Hepatic stellate cell (primary cell): Measurements from ENCODE around the gene UBAC1.
"Not testable (repeated sequence)": the region's sequence is repeated elsewhere in the genome, so short reads cannot be mapped to it uniquely, and the experiment has no call there.

Experiments
- DNase-seq: peaks from one replicate; pipeline ENCODE4 v3.0.0; 2011; ENCODE audit warnings: low spot score

Gene UBAC1

GRCh38 chr9:135978642-135979546, 17.7 kb upstream of the UBAC1 start:
- peak; percentile 47 for DNase-seq

DNA sequence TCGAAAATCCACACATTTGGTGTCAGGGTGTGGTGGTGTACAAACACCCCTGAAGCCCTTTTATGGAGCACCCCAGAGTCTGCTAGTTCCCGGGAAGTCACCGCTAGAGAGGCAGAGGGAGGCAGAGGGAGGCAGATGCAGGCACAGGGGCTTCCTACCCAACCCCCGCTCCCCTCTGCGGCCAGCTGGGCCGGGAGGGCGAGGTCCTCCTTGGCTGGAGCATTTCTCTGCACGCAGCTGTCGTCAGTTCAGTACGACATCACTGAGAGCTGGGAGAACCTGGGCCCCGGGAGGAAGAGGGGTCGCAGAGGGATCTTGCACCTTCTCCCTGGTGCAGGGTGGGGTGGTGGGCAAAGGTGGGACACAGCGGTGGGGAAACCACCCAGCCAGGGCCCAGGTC, 15.8 kb upstream of the UBAC1 start:
- no peak for DNase-seq

DNA sequence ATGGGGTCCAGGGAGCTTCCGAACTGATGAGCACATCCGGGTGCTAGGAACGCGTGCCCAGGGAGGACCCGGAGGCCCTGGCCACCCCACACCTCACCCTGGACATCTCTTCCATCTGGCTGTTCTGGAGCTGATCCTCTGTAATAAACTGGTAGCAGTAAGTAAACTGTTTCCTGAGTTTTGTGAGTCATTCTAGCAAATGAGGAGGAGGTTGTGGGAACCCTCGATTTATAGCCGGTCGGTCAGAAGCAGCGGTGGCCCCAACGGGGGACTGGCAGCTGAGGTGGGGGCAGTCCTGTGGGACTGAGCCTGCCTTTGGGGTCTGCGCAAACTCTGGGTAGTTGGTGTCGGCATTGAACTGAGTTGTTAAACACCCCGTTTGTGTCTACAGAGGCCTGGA, 15.4 kb upstream of the UBAC1 start:
- DNase-seq: no peak

GRCh38 chr9:135975834-135976233, 14.7 kb upstream of the UBAC1 start:
- DNase-seq: no peak

DNA sequence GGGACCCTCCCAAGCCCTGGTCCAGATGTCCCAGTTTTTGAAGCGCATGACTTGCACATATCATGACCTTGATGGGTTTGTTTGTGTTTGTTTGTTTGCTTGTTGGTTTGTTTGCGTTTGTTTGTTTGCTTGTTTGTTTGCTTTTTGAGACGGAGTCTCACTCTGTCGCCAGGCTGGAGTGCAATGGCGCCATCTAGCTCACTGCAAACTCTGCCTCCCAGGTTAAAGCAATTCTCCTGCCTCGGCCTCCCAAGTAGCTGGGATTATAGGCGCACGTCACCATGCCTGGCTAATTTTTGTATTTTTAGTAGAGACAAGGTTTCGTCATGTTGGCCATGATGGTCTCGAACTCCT, 13.0 kb upstream of the UBAC1 start:
- DNase-seq: no peak

GRCh38 chr9:135973277-135974219, 12.4 kb upstream of the UBAC1 start:
- DNase-seq: no peak

- no peak for DNase-seq
These were observed 10.7 kb upstream of the UBAC1 start for GRCh38 chr9:135971892-135972291.

GRCh38 chr9:135971111-135971766, 10.1 kb upstream of the UBAC1 start:
- DNase-seq: no peak

DNA sequence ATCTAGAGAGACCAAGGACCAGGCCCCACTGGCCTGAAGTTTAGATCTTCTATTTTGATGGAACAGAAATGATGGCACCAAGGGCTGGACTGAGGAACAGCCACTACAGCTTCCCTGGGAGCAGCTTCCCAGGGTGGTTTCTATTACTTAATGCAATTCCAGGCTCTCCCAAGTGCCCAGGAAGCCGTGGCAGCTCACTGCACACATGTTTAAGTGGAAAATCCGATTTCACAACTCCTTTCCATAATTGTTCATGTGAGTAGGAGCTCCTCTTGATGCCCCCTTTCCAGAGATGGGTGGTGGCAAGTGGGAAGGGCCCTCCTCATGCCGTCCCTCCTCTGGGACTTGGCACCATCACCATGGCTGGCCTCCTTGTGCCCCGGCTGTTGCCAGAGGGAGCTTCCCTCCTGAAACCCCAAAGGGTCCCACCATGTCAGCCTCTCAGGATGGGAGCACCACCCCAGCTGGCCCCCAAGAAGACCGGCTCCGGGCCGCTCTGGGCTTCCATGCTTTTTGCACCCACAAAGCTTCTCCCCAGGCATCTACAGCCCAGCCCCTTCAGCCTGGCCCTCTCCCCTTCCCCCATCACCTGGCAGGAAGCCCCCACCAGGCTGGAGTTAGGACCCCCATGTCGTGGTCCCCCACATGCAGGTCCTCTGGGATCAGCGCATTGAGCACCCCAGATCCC, 9.1 kb upstream of the UBAC1 start:
- DNase-seq: no peak

GRCh38 chr9:135969064-135969683, 8.0 kb upstream of the UBAC1 start:
- no peak for DNase-seq

GRCh38 chr9:135968601-135969000, 7.4 kb upstream of the UBAC1 start:
- no peak for DNase-seq

DNA sequence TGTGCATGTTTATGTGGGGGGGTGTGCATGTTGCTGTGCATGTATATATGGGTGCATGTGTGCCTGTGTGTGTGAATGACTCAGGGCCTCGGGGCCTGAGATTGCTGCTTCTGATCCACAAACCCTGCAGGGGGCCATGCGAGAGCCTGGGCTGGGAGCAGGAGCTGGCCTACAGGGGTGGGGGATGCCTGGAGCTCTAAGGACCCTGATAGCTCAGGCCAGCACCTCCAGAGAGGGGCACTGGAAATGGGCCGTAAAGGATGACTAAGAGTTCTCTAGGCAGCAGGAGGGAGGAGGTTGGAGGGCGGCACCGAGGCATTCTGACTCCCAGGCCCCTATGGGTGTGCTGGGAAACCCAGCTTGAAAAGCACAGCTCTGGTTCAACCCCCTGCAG, 6.9 kb upstream of the UBAC1 start:
- DNase-seq: no peak

GRCh38 chr9:135966916-135967260, 5.7 kb upstream of the UBAC1 start:
- DNase-seq: not testable (repeated sequence)

GRCh38 chr9:135965124-135965756, 4.1 kb upstream of the UBAC1 start:
- no peak for DNase-seq

GRCh38 chr9:135963938-135964337, 2.8 kb upstream of the UBAC1 start:
- DNase-seq: no peak

- DNase-seq: no peak
These were observed 2.2 kb upstream of the UBAC1 start for GRCh38 chr9:135963338-135963737.

- DNase-seq: no peak
These were observed 1.6 kb upstream of the UBAC1 start for GRCh38 chr9:135962696-135963307.

DNA sequence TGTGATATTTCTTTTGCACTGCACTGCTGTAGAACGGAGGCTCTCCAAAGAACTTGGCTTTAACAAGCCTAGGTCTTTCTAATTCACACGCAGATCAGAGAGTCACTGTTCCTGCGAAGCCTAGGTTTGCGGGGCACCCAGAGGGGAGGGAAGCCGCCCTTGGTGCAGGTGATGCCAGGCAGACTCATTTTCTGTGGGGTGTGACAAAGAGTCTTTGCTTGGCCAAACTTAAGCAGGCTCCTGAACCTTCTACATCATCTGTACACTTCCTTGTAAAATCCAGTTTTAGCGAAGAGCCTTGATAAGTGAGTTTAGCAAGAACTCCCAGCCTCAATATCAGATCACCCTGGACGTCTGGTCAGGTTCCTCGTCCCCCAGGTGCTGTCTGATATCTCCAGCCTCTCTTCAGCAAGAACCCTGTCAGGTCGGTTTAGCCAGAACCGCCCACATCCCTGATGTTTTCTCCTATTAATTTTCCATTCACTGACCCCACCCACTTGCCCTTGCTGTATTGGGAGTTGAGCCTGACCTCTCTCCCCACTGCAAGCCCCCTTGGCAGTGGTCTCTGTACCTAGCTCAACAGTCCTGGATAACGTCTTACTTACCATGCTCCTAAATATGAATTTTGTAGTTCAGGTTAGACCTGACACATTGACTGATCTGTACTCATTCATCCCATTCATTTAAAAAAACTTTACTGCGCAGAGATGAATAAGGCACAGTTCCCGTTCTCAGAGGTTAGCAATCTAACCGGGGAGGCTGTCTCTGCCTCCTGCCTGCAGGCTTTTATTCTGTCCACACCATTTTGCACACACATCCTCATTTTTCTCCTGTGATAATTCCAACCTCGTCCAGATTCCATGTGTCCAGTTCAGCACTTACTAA, 880 bp upstream of the UBAC1 start:
- no peak for DNase-seq

DNA sequence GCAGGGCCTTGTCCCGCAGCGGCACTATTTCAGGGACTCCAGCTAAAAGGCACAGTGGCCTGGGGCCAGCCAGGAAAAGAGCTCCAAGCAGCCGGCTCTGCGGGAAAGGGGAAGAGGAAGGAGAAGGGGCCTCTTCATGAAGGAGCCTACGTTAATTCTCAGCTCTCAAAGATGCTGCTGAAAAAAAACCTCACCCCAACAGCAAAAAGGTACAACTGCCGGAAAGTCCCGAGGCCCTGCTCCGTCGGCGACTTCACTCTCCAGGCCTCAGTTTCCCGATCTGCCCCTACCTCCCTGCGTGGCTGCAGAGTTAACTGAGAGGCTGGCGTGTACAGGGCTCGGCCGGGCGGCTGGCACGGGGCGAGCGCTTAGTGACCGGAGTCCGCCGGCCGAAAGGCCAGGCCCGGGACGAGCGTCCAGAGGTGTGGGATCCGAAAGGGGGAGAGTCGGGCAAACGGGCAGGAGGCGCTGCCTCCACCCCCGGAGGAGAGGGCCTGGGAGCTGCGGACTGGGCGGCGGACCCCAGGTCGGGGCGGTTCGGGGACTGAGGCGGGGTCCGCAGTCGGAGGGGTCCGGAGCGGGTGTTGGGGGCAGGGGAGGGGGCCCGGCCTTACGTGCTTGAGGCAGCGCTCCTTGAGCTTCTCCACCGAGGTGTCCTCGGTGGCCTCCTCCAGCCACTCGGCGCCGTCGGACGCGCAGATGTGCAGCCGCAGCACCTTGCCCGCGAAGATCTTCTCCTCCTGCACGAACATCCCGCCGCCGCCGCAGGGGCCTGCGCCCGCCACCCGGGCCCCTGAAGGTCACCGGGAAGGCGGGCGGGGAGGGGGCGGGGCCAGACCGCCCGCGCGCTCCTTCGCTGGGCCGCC, 529 bp downstream of the UBAC1 start:
- peak; percentile 62 for DNase-seq
